ENCODE measurements around the gene HSD17B1.
"Not testable (repeated sequence)": the region's sequence is repeated elsewhere in the genome, so short reads cannot be mapped to it uniquely, and the experiment has no call there.

The HSD17B1 gene

GRCh38 chr17:42547698-42548069 lies 5.0 kb upstream of the HSD17B1 start:
- DNase-seq (ENCODE audit: low read depth), result no peak

GRCh38 chr17:42548070-42548837 lies 4.5 kb upstream of the HSD17B1 start:
- DNase-seq (ENCODE audit: low read depth), result no peak

DNA sequence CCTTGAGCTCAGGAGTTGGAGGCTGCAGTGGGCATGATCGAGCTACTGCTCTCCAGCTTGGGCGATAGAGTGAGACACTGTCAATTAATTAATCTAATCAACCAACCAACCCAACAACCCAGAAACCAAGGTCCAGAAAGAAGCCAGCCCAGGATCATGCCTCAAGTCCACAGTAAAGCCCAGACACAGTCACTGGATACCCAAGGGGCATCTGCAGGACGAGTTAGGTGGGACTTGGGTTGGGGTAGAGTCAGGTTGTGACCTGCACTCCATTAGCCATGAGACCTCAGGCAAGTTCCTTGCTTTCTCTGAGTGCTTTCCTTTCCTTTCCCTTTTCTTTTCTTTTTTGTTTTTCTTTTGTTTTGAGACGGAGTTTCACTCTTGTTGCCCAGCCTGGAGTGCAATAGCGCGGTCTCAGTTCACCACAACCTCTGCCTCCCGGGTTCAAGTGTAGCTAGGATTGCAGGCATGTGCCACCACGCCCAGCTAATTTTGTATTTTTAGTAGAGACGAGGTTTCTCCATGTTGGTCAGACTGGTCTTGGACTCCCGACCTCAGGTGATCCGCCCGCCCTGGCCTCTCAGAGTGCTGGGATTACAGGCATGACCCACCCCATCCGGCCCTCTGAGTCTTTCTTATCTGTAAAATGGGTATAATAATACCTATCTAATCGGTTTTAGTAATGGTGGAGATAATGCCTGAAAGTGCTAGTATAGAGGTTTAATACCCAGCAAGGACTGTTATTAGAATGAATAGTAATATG lies 3.5 kb upstream of the HSD17B1 start:
- DNase-seq (ENCODE audit: low read depth), result no peak

DNA sequence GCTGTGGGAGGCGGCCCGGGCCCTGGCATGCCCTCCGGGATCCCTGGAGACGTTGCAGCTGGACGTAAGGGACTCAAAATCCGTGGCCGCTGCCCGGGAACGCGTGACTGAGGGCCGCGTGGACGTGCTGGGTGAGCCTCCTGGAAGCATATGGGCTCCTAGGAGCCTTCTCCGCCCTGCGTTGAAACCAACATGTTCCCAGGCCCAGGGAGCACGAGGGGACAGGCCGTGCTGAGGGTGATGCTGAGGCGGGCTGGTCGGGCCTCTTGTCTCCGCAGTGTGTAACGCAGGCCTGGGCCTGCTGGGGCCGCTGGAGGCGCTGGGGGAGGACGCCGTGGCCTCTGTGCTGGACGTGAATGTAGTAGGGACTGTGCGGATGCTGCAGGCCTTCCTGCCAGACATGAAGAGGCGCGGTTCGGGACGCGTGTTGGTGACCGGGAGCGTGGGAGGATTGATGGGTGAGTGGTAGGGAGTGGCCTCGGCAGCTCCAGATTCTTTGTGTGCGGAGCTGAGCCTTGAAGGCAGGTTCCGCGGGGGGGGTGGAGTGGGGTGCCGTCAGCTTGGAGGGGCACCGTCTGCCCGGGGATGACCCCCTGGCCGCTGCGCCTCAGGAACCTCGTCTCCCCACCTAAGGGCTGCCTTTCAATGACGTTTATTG lies 567 bp downstream of the HSD17B1 start:
- no peak for DNase-seq (ENCODE audit: low read depth)

DNA sequence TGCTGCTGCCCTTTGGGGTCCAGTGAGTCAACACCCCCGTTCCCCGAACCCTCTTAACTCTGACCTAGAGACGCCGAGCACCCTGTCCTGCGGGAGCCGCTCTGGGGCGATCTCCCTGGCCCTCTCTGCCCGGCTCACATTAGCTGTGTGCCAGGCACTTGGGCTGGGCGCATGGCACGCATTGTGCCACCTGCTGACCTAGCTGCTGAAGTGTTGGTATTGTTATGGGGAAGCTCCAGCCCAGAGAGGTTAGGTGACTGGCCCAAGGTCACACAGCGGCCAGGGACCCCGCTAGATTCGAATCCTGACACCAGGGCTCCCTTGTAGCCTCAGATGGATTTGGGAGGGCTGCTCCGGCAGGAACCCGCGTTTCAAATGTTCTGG lies 1.1 kb downstream of the HSD17B1 start:
- DNase-seq (ENCODE audit: low read depth), result no peak

- DNase-seq (ENCODE audit: low read depth), result no peak
Measured at GRCh38 chr17:42554250-42555121, 1.8 kb downstream of the HSD17B1 start.

DNA sequence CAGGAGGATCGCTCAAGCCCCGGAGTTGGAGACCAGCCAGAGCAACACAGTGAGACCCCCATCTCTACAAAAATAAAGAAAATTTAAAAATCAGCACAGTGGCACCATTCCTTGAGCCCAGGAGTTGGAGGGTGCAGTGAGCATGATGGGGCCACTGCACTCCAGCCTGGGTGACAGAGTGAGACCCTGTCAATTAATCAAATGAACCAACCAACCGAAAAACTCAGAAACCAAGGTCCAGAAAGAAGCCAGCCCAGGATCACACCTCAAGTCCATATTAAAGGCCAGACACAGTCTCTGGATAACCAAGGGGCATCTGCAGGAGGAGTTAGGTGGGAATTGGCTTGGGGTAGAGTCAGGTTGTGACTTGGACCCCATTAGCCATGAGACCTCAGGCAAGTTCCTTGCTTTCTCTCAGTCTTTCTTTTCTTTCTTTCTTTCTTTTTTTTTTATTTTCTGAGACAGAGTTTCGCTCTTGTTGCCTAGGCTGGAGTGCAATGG lies 2.4 kb downstream of the HSD17B1 start:
- no peak for DNase-seq (ENCODE audit: low read depth)

DNA sequence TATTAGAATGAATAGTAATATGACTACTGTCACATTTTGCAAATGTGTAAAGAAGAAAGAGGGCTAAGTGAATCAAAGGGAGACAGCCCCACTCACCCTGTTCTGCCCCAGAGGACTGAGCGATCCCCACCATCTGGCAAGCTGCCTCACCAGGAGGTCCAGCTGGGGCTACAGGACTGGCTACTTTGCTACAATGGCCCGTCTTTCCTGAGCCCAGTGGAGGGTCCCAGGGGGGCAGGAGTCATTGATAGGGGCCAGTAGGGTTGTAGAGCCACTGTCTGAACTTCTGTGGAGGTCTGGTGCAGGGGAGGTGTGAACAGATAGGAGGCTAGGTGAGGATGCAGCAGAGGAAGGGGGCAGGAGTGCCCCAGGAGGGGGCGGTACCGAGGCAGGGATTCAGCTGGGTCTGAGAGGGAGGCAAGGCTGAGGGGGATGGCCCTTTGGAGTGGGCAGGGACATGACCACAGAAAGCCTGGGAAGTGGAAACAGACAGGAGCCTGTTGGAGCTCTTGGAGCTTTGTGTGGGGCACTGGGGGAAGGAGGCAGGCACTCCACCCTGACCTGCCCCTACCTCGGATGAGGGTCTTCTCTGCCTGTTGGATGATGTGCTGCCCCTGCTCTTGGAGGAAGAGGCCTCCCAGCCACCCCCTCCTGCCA lies 3.4 kb downstream of the HSD17B1 start:
- not testable (repeated sequence) for DNase-seq (ENCODE audit: low read depth)

- no peak for DNase-seq (ENCODE audit: low read depth)
Measured at GRCh38 chr17:42559075-42559474, 6.4 kb downstream of the HSD17B1 start.

GRCh38 chr17:42560246-42560645 lies 7.5 kb downstream of the HSD17B1 start:
- no peak for DNase-seq (ENCODE audit: low read depth)

- DNase-seq (ENCODE audit: low read depth), result peak; percentile 89
Measured at GRCh38 chr17:42561897-42562387, 9.2 kb downstream of the HSD17B1 start, which contains the start of gene COASY. COASY (plus strand) TSS chr17:42562148; CDS start chr17:42562623, 475 bp downstream.

DNA sequence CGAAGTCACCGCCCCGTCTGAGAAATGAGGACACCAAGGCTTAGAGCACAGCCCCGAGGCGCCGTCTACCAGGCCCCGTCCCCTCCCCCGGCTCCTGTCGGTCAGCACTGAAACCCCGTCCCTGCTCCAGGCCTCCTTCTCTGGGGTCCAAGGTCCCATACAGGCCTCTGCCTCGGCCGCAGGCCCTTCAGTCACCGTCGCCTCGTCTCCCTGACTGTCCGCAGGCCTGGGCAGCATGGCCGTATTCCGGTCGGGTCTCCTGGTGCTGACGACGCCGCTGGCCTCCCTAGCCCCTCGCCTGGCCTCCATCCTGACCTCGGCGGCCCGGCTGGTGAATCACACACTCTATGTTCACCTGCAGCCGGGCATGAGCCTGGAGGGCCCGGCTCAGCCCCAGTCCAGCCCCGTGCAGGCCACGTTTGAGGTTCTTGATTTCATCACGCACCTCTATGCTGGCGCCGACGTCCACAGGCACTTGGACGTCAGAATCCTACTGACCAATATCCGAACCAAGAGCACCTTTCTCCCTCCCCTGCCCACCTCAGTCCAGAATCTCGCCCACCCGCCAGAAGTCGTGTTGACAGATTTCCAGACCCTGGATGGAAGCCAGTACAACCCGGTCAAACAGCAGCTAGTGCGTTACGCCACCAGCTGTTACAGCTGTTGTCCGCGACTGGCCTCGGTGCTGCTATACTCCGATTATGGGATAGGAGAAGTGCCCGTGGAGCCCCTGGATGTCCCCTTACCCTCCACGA lies 9.8 kb downstream of the HSD17B1 start:
- no peak for DNase-seq (ENCODE audit: low read depth)

- DNase-seq (ENCODE audit: low read depth), result no peak
Measured at GRCh38 chr17:42563143-42563509, 10.4 kb downstream of the HSD17B1 start.

DNA sequence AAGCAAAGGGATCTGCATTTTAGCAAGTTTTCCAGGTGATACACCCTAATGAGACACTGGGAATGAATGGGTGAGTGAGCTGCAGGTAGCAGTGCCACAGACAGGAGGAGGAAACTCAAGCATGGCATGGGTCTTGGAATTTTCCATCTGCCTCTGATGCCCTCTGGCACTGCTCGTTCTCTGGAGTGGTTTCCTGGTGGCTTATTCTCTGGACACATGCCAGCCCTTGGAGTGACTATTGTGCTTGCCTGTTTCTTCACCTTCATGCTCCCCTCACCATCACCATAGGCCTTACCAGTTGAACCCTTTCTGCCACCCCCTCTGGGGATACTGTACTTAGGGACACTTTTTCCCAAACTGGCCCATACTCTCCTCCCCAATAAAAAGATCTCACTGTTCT lies 10.8 kb downstream of the HSD17B1 start:
- no peak for DNase-seq (ENCODE audit: low read depth)

DNA sequence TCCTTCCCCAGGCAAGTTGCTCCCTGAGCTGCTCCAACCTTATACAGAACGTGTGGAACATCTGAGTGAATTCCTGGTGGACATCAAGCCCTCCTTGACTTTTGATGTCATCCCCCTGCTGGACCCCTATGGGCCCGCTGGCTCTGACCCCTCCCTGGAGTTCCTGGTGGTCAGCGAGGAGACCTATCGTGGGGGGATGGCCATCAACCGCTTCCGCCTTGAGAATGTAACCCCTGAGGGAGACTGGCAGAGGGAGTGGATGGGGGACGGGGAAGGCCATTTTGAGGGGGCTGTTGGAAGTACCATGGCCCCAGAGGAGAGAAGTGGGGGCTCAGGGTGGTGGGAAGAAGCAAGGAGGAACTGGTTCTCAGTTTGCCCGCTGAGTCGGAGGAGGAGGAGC lies 11.2 kb downstream of the HSD17B1 start:
- no peak for DNase-seq (ENCODE audit: low read depth)

DNA sequence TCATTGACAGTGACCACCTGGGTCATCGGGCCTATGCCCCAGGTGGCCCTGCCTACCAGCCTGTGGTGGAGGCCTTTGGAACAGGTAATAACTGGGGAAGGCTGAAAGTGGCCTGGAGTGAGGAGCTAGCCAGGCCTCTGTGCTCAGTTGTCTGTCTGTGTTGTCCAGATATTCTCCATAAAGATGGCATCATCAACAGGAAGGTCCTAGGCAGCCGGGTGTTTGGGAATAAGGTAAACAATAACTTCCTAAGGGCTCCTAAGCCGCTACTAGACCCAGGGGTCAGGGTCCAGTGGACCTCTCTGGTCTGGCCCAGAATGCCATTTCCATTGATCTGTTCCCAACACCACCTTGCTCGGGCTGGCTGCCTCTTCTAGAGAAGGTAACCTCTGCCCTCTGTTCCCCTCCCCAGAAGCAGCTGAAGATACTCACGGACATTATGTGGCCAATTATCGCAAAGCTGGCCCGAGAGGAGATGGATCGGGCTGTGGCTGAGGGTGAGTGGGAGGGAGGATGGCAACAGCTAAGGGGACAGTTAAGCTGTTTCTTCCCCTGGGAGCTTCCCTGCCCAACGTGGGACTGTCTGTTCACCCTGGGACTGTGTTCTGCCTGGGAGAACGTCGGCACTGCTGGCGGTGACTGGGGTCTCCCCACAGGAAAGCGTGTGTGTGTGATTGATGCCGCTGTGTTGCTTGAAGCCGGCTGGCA lies 12.2 kb downstream of the HSD17B1 start:
- no peak for DNase-seq (ENCODE audit: low read depth)

GRCh38 chr17:42565523-42566214 lies 12.9 kb downstream of the HSD17B1 start:
- DNase-seq (ENCODE audit: low read depth), result no peak

- DNase-seq (ENCODE audit: low read depth), result no peak
Measured at GRCh38 chr17:42566215-42566882, 13.6 kb downstream of the HSD17B1 start.

Measured in HS-5 (cell line).